ENCODE measurements around the gene TIMP3. TPM values are rescaled to one million over a fixed set of nuclear protein-coding genes. Genes with fewer than 3 reads are reported as not detected.

The TIMP3 gene
- total RNA-seq, 1 donor from 2014 or later = not detected

DNA sequence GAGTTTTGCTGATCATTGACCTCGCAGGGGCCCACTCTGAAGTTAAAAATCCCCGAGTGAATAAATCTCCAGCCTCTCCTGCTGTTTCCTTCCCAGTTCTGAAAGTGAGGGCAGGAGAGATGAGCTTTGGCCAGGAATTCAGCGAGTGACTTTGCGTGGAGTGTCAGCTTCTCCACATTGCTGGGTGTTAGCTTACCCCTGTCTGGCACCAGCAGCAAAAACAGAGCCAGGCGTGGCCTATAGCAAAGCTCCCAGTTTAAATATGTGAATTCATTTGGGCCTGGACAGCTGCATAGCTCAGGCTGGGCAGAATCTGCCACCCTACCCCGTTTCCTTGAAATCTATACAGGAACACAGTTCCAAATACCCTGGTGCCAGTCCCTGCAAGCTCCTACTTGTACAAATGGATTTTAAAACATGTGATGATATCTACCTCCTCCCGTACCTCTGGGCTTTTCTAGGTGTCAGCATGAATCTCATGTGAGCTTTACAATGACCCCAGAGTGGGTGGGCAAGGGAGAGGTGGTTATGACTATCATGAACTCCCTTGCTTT is 25.6 kb downstream of the TIMP3 start:
- intact Hi-C loops (cut with micrococcal nuclease) = no loop called here

DNA sequence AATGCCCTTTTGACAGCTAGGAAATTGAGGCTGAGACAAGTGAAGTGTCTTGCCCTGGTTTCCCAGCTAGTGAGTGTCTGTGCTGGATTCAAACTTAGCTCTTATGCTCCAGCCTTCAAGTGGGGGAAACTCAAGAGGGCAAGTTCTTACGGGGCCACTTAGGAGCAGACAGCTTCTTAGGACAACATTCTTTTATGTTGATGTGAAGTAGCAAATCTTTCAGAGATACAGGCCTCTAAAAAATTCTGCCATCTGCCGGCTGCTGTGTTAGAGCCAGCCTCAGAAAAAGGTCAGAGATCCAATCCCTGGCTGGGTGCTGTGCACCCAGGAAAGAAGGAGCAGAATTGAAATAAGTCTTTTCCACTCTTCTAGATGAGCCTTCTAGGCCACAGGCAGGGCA is 26.6 kb downstream of the TIMP3 start:
- intact Hi-C loops (cut with micrococcal nuclease) = no loop called here

DNA sequence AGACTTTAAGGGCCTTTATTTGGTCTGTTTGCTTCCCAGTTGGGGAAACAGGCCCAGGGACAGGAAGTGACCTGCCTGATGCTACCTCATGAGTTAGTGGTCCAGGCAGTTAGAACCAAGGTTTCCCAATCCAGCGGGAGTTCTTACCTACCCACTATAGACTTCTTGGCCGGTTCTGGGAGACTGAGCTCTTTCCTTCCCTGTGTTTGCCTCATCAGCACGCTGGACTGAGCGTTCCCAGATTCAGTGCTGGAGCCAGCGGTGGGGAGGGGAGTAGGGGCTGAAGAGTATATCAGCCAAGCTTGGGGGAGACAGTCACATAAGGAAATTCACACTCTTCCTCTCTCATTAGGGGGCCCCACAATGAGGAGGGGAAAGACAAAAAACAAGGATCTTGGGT is 27.1 kb downstream of the TIMP3 start:
- intact Hi-C loops (cut with micrococcal nuclease) = no loop called here

DNA sequence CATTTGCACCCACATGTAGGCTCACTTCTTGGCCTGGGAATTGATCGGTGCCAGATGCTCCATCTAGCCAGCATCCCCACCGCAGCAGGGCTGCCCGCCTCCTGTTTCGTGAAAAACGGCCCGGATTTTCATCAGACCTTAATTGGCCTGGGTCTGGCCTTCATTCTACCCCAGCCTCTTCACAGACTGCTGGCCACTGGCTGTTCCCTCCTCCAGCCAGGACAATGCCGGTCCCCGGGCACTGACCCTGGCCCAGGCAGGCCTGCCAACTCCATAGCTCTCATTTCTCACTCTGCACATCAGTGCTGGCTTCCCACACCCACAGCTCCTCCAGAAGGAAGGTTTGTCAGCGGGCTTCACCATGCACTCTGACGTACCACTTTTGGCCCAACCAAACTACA is 27.9 kb downstream of the TIMP3 start:
- intact Hi-C loops (cut with micrococcal nuclease) = no loop called here

DNA sequence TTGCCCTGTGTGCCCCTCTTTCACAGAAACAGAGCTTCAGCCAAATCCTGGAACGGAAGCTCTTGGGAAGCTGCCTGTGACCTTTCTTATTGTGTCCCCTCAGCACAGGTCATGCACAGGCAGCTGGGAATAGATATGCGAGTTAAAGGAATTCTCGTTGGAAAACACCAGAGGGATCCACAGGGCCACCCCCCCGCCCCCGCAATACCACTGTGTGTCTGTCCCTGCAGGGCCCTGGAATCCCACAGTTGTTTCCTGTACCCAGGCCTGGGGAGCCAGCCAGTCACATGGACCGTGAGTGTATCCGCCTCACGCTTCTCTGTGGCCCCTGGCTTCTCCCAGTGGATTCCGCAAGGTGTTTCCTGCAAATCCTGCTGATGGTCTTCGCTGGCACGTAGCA is 29.0 kb downstream of the TIMP3 start:
- intact Hi-C loops (cut with micrococcal nuclease) = no loop called here

DNA sequence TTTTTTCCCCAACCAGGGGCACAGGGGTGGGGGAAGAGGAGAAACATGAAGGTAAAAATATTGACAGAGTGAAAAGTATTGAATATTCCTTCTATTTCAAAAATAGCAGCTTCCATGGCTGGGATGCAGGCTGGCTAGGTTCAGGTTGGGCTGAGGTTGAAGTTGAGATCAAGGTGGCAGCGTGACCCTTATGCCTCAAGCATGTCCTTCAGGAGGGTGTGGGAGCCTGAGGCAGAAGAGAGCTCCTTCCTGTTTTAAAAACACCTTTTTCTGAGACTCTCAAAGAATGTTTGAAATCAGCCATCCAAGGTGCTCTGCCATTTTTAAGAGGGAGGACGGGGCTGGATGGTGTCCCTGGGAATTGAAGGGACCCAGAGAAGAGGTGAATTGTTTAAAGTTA is 29.5 kb downstream of the TIMP3 start:
- intact Hi-C loops (cut with micrococcal nuclease) = no loop called here

DNA sequence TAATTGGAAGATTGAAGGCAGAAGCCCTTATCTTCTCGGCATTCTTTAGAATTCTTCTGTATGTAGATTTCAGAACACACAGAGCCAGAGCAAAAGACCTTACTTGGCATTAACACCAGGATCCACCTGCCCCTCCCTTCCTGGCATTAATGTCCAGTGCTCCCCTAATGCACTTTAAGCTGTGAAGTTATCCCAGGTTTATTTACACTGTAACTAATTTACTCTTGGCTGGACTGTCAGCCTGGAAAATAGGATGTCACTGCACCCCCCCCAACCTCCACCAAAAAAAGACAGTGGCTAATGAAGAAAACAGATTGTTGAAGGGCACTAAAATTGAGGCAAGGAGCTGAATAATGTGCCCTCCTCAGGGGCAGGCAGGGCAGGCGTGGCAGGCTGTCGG is 30.1 kb downstream of the TIMP3 start:
- intact Hi-C loops (cut with micrococcal nuclease) = no loop called here

DNA sequence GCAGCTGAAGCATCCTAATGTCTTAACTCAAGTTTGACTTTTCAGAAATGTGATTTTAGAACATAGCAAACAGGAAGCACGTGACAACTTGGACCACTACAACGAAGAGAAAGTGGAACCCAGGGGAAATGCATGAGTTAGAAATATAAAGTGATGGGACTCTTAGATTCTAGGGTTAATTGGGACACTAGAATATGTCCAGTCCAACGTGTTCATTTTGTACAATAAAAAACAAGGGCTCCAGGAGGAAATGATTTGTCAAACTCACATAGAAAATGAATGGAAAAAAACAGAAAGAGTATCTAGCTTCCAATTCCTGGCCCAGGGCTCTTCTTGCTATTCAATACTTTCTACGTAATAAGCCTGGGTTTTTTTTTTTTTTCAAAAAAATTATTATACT is 30.7 kb downstream of the TIMP3 start:
- intact Hi-C loops (cut with micrococcal nuclease) = no loop called here

DNA sequence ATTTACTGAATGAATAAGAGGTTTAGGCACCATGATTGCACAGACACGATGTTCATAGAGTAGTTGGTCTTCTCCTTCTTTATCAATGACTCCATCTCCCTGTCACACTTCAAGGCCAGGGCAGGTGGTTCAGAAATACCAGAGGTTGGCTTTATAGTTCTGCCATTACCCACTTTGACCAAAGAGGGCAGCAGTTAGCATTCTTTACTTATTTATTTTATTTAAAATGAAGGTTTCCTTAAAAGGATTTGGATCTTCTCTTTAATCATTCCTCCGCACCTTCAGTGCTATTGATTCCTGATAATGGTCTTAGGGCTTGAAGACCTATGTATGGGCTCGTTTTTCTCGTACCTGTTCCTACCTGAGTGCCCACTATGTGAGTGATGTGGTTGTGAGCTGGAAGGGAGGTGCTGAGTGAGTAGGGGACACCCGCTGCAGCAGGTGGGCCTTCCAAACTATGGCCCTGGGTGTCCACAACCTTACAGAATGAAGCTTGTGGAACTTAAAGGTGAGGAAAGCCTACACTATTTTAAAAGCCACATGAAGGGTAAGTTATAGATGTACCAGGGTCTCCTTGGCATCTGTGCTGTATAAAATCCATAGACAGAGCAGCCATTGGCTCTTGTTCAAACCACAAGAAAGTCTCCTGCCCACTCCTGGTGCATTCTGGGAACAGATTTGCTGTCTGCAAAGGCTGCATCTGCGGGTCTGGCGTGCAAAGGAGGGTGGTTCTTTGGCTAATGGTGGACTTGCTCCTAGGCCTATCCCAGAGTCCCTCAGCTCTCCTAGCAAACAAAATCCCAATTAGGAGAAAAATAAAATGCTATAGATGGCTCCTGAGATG is 35.0 kb downstream of the TIMP3 start:
- intact Hi-C loops (cut with micrococcal nuclease) = loop anchor here (5.0 kb wide), 1 partner anchor 151 kb away; no protein-coding TSS in a partner anchor

DNA sequence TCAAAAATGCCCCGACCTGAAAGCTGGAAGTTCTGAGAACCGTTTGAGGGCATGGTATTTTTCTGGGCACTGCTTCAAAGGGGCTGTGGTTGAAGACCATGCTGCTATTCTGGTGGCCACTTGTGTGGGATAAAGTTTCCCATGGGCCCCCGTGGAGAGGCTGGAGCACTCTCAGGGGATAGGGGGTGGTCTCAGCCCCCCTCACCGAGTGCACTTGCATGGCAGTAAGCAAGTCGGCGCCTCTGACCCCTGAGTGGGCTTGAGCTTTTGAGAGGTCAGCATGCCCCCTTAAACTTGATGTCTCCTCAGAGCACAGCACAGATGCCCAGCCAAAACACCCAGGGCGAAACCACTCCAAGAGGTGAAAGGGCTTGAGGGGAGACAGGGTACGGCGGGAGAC is 35.6 kb downstream of the TIMP3 start:
- intact Hi-C loops (cut with micrococcal nuclease) = loop anchor here (5.0 kb wide), 1 partner anchor 150 kb away; no protein-coding TSS in a partner anchor

DNA sequence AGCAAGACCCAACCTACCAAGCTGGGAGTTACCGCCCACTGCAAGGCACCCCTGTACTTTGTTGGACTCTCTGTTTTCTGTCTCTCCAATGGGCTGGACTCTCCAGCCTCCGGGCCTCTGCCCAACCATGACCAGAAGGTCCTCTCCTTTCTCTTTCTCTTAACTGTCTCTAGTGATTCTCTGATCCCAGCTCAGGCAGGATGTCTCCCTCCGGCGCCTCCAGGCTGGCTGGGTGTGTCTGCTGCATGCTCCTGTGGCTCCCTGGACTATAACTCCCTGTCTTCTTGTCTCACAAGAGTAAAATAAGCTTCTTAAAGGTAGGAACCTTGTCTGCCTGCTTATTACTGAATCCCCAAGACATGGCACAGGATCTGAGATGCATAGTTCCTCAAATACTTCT is 36.3 kb downstream of the TIMP3 start:
- intact Hi-C loops (cut with micrococcal nuclease) = loop anchor here (5.0 kb wide), 1 partner anchor 149 kb away; no protein-coding TSS in a partner anchor

DNA sequence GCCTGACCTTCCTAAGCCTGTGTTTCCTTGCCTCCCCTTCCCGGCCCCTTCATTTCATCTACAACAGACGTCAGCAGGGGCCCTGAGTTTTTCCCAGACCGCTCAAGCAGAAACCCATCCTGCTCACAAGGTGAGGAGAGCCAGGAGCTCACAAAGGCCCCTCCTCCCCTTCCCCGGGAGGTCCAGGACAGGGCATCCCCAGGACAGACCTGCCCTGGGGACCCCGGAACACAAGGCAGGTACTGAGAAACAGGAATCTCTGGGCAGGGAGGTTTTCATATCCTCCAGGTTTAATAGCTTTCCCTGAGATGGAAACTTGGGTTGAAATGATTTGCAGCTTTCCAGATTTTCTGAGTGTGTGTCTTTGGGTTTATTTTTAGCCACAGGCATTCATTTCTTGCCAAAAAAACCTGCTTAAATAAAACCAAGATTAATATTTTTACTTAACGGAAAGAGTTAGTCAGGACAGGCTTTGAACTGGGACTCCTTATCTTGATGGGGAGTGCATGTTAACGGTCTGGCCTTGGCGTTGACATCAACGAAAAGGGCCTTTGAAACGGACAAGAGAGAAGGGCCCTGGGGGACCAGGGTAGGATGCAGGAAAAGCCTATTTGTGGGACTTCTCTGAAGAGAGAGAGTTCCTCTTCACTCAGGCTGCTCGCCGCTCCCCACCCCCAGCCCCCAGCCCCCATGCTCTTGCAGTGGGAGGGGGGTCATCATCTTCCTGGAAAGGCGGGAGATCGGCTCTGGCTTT is 38.5 kb downstream of the TIMP3 start:
- intact Hi-C loops (cut with micrococcal nuclease) = loop anchor here (5.0 kb wide), 1 partner anchor 147 kb away; no protein-coding TSS in a partner anchor

DNA sequence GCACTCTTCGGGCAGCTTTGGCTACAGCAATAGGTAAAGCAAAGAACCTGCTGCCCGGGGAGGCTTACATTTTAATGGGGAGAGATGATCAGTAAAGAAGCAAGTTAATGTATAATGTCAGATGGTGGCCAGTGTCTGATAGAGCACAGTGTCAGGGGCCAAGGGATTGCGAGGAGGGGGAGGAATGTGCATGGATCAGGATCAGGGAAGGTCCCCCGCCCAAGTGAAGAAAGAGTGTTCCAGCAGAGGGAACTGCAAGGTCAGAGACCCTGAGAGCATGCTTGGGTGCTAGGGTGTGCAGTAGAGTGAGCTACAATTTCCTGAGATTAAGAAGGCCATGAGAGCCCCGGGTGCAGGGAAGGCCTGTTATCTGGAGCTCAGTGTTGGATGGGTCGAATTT is 39.7 kb downstream of the TIMP3 start:
- intact Hi-C loops (cut with micrococcal nuclease) = no loop called here

DNA sequence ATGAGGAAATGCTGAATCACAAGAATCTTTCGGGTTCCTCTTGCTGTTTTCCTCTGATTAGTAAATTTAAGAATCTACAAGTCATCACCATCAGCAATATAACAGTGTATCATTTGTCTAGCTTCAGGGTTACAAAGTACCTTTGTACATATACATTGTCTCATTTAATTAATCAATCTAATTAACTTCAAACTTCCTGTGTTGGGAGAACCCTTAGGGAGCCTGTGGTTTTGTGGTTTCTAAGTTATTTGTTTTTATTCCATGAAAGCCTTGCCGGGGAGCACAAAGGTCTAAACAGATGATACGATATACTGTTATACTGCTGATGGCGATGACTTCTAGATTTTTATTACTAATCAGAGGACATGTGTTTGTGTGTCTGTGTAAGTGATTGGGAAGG is 41.0 kb downstream of the TIMP3 start:
- intact Hi-C loops (cut with micrococcal nuclease) = no loop called here

DNA sequence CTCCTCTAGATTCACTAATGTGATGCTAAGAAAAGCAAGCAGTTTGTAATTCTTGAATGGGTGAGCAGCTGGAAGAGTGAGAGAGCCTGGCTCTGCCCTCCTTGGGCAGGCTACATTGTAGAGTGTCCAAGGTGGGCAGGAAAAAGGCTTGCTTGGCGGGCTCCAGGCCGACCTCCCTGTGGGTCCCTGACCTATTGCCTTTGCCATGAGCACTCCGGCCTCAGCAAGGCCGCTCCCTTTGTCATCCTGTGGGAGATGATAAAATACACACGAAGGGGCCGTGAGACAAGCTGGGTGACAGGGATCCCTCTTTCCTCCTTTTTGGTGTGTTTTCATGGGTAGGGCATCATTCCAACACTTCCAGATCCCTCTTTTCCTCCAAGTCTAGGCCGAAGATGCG is 41.8 kb downstream of the TIMP3 start:
- intact Hi-C loops (cut with micrococcal nuclease) = no loop called here

DNA sequence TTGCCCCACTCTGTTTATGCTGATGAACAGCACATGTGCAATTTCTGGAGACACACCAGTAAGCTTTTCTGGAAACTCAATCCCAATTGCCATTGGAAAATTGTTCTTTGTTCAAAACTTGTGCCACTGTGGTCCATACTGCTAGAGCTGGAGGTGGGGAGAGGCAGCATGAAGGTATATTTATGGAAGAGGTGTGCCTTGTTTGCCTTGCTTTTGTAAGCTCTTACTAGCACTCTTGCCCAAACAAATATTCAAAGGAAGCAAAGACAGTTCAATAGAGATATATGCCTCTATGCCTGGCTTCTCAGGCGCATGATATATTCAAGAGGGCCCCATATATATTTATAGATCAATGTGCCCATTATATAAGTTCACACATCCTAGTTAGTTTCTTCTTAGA is 42.7 kb downstream of the TIMP3 start:
- intact Hi-C loops (cut with micrococcal nuclease) = no loop called here

DNA sequence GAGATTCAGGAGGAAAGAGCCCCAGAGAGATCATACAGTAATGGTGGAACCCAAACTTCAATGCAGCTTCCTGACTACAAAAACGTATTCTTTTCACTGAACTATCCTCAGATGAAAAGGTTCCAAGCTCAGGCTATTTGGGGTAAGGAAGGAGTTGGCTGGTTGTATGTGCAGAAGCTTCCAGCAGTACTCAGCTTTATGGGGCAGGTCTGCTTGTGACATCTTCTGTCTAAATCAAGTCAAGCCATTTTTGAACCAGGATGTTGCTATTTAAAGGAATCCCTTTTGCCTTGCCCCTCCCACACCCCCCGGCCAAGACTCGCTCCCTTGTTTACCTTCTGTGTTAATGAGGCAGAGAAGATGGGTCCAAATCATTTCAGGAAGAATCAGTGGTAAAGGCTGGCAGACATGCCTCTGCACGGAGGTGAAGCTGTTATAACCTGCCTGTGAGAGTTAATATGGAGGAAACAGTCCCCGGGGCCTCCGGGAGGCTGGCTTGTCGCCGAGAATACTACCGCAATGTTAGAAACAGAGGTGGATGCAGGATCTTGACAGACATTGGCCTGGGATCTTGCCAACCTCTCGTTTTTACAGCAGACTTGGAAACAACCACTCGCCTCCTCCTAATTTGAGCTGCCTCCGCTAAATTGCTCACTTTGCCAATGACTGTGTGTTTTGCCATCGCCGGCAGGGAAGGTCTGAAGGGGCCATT is 45.4 kb downstream of the TIMP3 start:
- intact Hi-C loops (cut with micrococcal nuclease) = no loop called here

DNA sequence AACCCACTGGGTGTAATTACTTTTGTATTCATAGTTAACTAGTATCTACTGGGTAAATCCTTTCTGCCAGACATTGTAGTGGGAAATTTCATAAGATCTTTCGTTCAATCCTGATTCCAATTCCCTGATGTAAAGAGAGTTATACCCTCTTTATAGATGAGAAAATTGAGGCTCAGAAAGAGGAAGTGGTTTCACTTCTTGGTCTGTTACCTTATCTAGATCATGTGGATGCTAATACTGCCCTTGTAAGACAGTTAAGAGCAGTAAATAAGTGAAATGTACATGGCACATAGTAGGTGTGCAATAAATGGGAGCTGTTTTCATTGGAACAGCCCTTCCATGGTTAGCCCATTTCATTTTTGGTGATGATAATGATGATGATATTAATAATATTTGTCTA is 46.7 kb downstream of the TIMP3 start:
- intact Hi-C loops (cut with micrococcal nuclease) = no loop called here

DNA sequence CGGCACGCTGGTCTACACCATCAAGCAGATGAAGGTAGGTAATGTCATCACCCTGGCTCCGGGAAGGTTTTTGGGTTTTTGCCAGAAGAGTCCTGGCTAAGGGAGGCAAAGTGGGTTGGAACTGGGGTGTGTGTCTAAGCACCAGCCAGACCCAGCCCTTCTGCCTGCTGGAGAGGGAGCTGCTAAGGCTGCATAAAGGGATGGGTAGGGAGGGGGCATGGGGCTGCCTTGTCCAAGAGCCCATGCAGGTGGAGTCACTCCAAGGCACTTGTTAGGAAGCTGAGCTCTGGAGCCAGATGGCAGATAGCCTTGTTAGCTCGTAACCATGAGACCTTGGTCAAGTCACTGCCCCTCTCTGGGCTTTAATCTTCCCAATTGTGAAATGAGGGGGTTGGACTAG is 48.0 kb downstream of the TIMP3 start:
- intact Hi-C loops (cut with micrococcal nuclease) = no loop called here

DNA sequence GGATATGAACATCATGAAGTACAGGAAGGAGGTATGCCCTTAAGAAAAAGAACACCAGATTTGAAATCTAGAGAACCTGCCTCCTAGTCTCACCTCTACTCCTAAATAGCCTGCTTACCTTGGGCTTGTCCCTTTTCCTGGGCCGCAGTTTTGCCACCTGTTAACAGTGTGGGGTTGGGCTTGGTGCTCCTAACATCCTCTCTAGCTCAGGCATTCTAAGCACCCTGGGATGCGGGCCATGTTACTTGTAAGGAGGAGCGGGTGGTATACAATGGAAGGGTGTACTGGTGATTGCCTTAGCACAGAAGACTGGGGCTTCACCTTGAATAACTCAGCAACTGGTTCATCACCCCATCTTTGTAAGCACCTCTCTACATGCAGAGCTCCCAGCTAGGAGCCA is 48.7 kb downstream of the TIMP3 start:
- intact Hi-C loops (cut with micrococcal nuclease) = no loop called here

All from T-helper 1 cell treated with Interleukin-12 subunit alpha and Interleukin-12 subunit beta and Interleukin-4 antibody, amounts not matched to agents 30 ng/mL and 1 ng/mL, for 36 hours (primary cell).